Testis (tissue), 2 donors: Measurements from ENCODE around the gene RTL10.

Experiments
- POLR2A ChIP-seq: fragments of 450-650 bp; IDR thresholded peaks from one replicate; pipeline ENCODE4 v1.6.1; 2017; ENCODE audit warnings: antibody characterized with exemption, mild to moderate bottlenecking, moderate library complexity
- TF ChIP-seq, protein P1 (sequence below), 3 experiments: fragments of 450-650 bp in 2 of 3; fragments of 200-600 bp in 1 of 3; sonication (generic) in 1 of 3; IDR thresholded peaks; one replicate each; pipeline ENCODE4 v1.5.1; 2016 to 2019; ENCODE audit warnings: antibody characterized with exemption in 3 of 3, mild to moderate bottlenecking in 2 of 3, moderate library complexity in 1 of 3

GRCh38 chr22:19896665-19897355 is 42.1 kb upstream of the RTL10 start:
- TF ChIP-seq, protein P1, sequence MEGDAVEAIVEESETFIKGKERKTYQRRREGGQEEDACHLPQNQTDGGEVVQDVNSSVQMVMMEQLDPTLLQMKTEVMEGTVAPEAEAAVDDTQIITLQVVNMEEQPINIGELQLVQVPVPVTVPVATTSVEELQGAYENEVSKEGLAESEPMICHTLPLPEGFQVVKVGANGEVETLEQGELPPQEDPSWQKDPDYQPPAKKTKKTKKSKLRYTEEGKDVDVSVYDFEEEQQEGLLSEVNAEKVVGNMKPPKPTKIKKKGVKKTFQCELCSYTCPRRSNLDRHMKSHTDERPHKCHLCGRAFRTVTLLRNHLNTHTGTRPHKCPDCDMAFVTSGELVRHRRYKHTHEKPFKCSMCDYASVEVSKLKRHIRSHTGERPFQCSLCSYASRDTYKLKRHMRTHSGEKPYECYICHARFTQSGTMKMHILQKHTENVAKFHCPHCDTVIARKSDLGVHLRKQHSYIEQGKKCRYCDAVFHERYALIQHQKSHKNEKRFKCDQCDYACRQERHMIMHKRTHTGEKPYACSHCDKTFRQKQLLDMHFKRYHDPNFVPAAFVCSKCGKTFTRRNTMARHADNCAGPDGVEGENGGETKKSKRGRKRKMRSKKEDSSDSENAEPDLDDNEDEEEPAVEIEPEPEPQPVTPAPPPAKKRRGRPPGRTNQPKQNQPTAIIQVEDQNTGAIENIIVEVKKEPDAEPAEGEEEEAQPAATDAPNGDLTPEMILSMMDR (IDR thresholded peaks at IDR 0.05), result no peak
- TF ChIP-seq POLR2A, result no peak
